Endothelial cell of umbilical vein (primary cell): ENCODE results near the gene TGM6. TPM values are rescaled to one million over a fixed set of nuclear protein-coding genes. Genes with fewer than 3 reads are reported as not detected.

Source experiments
- BruUV-seq: library from RNA; stranded (reverse); fragments of 400-500 nt; replicated peaks from 2 replicates; lab custom pipeline; 2021; lab: Mats Ljungman, UMichigan
- CTCF ChIA-PET: fragments of 300-600, 350-600 bp; sonication (Branson Sonifier 250); formaldehyde crosslinking; loops from one replicate; lab custom pipeline; 2021; ENCODE audit warnings: antibody characterized with exemption, inconsistent platforms; lab: Charles Lee
- POLR2A ChIA-PET: fragments of 300-600, 350-600 bp; sonication (Branson Sonifier 250); formaldehyde crosslinking; loops from one replicate; lab custom pipeline; 2021; ENCODE audit warnings: antibody characterized with exemption, inconsistent platforms; lab: Charles Lee
- DNase-seq: peaks from one replicate; pipeline ENCODE4 v3.0.0-alpha.2; 2011; ENCODE audit warnings: low read depth, low spot score
- FAIRE-seq: peaks from 2 replicates; lab custom pipeline; 2011; peaks lifted over from hg19 to GRCh38; lab: Jason Lieb, UNC
- H2AFZ ChIP-seq: 2 replicates; pipeline ENCODE4 v1.6.0; 2012; ENCODE audit warnings: low read depth, low read length, control low read depth, inconsistent platforms
- H3K27ac ChIP-seq: 2 replicates; pipeline ENCODE4 v1.5.1; 2011; ENCODE audit warnings: low read depth, mild to moderate bottlenecking, control low read depth, low read length, moderate library complexity; ENCODE audit not compliant: insufficient read depth
- H3K27me3 ChIP-seq, 2 experiments: 2 replicates each; pipeline versions ENCODE4 v1.6.0 to v1.6.1; 2011; ENCODE audit warnings: low read length in 2 of 2, mixed read lengths in 1 of 2; ENCODE audit not compliant: control insufficient read depth in 2 of 2, insufficient read depth in 2 of 2
- H3K36me3 ChIP-seq, 2 experiments: 2 replicates in 1 of 2; 3 replicates in 1 of 2; pipeline ENCODE4 v1.5.1; 2011; ENCODE audit warnings: low read length in 2 of 2, mild to moderate bottlenecking in 1 of 2, moderate library complexity in 1 of 2; ENCODE audit not compliant: control insufficient read depth in 2 of 2, insufficient read depth in 2 of 2; ENCODE audit errors: extremely low read depth in 1 of 2
- H3K4me1 ChIP-seq: 3 replicates; pipeline ENCODE4 v1.5.1; 2011; ENCODE audit warnings: mild to moderate bottlenecking, low read length; ENCODE audit not compliant: control insufficient read depth, insufficient read depth; ENCODE audit errors: extremely low read depth
- H3K4me2 ChIP-seq: 2 replicates; pipeline ENCODE4 v1.6.1; 2011; ENCODE audit warnings: low read length, control low read depth, mixed read lengths; ENCODE audit not compliant: insufficient read depth
- H3K4me3 ChIP-seq, 3 experiments: fragments of 200-600 bp in 1 of 3; sonication (generic), shearing (Covaris generic) in 1 of 3; replicated peaks in 1 of 3; 2 replicates each; pipeline ENCODE4 v1.5.1; 2011 to 2016; ENCODE audit warnings: control low read depth in 3 of 3, low read length in 3 of 3, mild to moderate bottlenecking in 2 of 3, inconsistent platforms in 1 of 3, low read depth in 1 of 3, moderate library complexity in 1 of 3; ENCODE audit not compliant: insufficient read depth in 1 of 3
- H3K79me2 ChIP-seq: 2 replicates; pipeline ENCODE4 v1.6.0; 2012; ENCODE audit warnings: low read length, inconsistent platforms; ENCODE audit not compliant: control insufficient read depth, insufficient read depth
- H3K9ac ChIP-seq: replicated peaks from 2 replicates; pipeline ENCODE3; 2011; ENCODE audit warnings: low read length, control low read depth; ENCODE audit not compliant: insufficient read depth; ENCODE audit errors: extremely low read depth
- H3K9me1 ChIP-seq: replicated peaks from 3 replicates; pipeline ENCODE4 v1.6.0; 2011; ENCODE audit warnings: mild to moderate bottlenecking, low read length; ENCODE audit not compliant: control insufficient read depth, insufficient read depth; ENCODE audit errors: extremely low read depth
- H3K9me3 ChIP-seq: replicated peaks from 2 replicates; pipeline ENCODE4 v1.5.1; 2012; ENCODE audit warnings: low read length, inconsistent platforms; ENCODE audit not compliant: control insufficient read depth, insufficient read depth
- H4K20me1 ChIP-seq: replicated peaks from 2 replicates; pipeline ENCODE3; 2011; ENCODE audit warnings: mild to moderate bottlenecking, low read length; ENCODE audit not compliant: control insufficient read depth, insufficient read depth; ENCODE audit errors: extremely low read depth
- EZH2 ChIP-seq: IDR thresholded peaks from 2 replicates; pipeline ENCODE4 v1.6.1; 2012; ENCODE audit warnings: borderline replicate concordance, low read depth, mild to moderate bottlenecking, moderate library complexity, low read length, inconsistent platforms; ENCODE audit not compliant: severe bottlenecking
- FOS ChIP-seq: IDR thresholded peaks from 2 replicates; pipeline ENCODE4 v1.6.1; 2011; ENCODE audit warnings: mild to moderate bottlenecking, low read length, moderate library complexity, borderline replicate concordance; ENCODE audit not compliant: insufficient read depth
- GATA2 ChIP-seq: IDR thresholded peaks from 2 replicates; pipeline ENCODE4 v1.7.0; 2011; ENCODE audit warnings: low read depth, mild to moderate bottlenecking, moderate library complexity, mixed read lengths, low read length; ENCODE audit not compliant: insufficient read length, insufficient read depth
- JUN ChIP-seq: IDR thresholded peaks from 2 replicates; pipeline ENCODE4 v1.6.1; 2011; ENCODE audit warnings: borderline replicate concordance, low read depth; ENCODE audit not compliant: insufficient read length, insufficient read depth
- MYC ChIP-seq: IDR thresholded peaks from one replicate; pipeline ENCODE4 v1.6.1; 2011; ENCODE audit warnings: mild to moderate bottlenecking, low read depth, low read length
- POLR2A ChIP-seq: IDR thresholded peaks from 2 replicates; pipeline ENCODE4 v1.6.1; 2012; ENCODE audit warnings: low read depth, mild to moderate bottlenecking, control low read depth, low read length
- POLR2AphosphoS5 ChIP-seq: IDR thresholded peaks from 2 replicates; pipeline ENCODE4 v1.6.1; 2012; ENCODE audit warnings: low read depth, mild to moderate bottlenecking, control low read depth, low read length, moderate library complexity; ENCODE audit not compliant: insufficient read depth
- dilution Hi-C: fragments of 300-500 bp; cut with MboI; formaldehyde crosslinking; loops from one replicate; pipeline ENCODE4 v1.15.0; 2019; ENCODE audit warnings: low sequenced_read_pairs; ENCODE audit not compliant: extremely low pct_ligation_motif_present
- intact Hi-C: fragments of 100-400 bp; cut with micrococcal nuclease; formaldehyde crosslinking; loops from one replicate; pipeline ENCODE4 v1.10.0; 2022
- polyA plus RNA-seq, 4 experiments: library from polyadenylated mRNA; depleted of rRNA in 3 of 4; stranded (reverse) in 3 of 4; unstranded in 1 of 4; fragments of >200 nt; gene quantifications; 2 replicates each; pipeline versions ENCODE4 v1.2.1 to v1.2.3, GENCODE V29; 2011 to 2012; ENCODE audit warnings: missing spikeins in 1 of 4
- total RNA-seq: library from RNA; stranded (reverse); gene quantifications from 2 replicates; pipeline ENCODE4 v1.2.3, GENCODE V29; 2021
- TF ChIP-seq, protein P1 (sequence below), 2 donors: IDR thresholded peaks; 1 replicate in 1 of 2; 2 replicates in 1 of 2; pipeline ENCODE4 v1.5.1; 2011; ENCODE audit warnings: low read length in 2 of 2, mild to moderate bottlenecking in 2 of 2, moderate library complexity in 2 of 2, control low read depth in 1 of 2, inconsistent platforms in 1 of 2, low read depth in 1 of 2; ENCODE audit not compliant: insufficient read depth in 1 of 2; ENCODE audit errors: extremely low read depth in 1 of 2
- TF ChIP-seq, protein P2 (sequence below): IDR thresholded peaks from 2 replicates; pipeline ENCODE4 v1.6.1; 2011; ENCODE audit not compliant: insufficient read depth, insufficient read length

The TGM6 gene
- total and polyA plus RNA-seq, 2 donors (not counting 3 experiments of a cell fraction or from before 2014, with no cell fraction given): not detected

DNA sequence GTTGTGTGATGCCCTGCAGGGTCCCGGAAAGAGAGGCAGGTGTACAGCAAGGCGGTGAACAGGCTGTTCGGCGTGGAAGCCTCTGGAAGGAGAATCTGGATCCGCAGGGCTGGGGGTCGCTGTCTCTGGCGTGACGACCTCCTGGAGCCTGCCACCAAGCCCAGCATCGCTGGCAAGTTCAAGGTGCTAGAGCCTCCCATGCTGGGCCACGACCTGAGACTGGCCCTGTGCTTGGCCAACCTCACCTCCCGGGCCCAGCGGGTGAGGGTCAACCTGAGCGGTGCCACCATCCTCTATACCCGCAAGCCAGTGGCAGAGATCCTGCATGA, 36.5 kb downstream of the TGM6 start:
- ChIA-PET POLR2A (no interaction called here), CTCF (interaction anchor here (1.0 kb wide), 1 partner anchor 35 kb away, joined by 3 read pairs; no protein-coding TSS in a partner anchor)
- Histone ChIP-seq H3K4me2 (no peak overlapping the region), H3K9ac (no peak overlapping the region), H3K79me2 (no peaks in the 10 kb centered on the region), H4K20me1 (no peaks in the 10 kb centered on the region), H3K27me3 (peaks cover 2 to 12% of the 10 kb centered on the region in 2 experiments), H3K27ac (no peak overlapping the region), H3K4me1 (no peaks in the 10 kb centered on the region), H3K36me3 (no peaks in the 10 kb centered on the region), H3K4me3 (no peak overlapping the region), H3K9me3 (no peaks in the 10 kb centered on the region), H3K9me1 (no peaks in the 10 kb centered on the region), H2AFZ (no peak overlapping the region)
- intact Hi-C loops: no loop called here
- BruUV-seq: no TSS peak
- dilution Hi-C loops: no loop called here
- no peak for TF ChIP-seq POLR2A
- TF ChIP-seq FOS: no peak
- TF ChIP-seq, protein P1, sequence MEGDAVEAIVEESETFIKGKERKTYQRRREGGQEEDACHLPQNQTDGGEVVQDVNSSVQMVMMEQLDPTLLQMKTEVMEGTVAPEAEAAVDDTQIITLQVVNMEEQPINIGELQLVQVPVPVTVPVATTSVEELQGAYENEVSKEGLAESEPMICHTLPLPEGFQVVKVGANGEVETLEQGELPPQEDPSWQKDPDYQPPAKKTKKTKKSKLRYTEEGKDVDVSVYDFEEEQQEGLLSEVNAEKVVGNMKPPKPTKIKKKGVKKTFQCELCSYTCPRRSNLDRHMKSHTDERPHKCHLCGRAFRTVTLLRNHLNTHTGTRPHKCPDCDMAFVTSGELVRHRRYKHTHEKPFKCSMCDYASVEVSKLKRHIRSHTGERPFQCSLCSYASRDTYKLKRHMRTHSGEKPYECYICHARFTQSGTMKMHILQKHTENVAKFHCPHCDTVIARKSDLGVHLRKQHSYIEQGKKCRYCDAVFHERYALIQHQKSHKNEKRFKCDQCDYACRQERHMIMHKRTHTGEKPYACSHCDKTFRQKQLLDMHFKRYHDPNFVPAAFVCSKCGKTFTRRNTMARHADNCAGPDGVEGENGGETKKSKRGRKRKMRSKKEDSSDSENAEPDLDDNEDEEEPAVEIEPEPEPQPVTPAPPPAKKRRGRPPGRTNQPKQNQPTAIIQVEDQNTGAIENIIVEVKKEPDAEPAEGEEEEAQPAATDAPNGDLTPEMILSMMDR (IDR thresholded peaks at IDR 0.05; ENCODE audit: extremely low read depth in 1 of 2, insufficient read depth in 1 of 2, low read depth in 1 of 2, low read length in 2 of 2): no peak
- TF ChIP-seq GATA2: no peak
- TF ChIP-seq JUN: no peak
- TF ChIP-seq POLR2AphosphoS5: no peak
- TF ChIP-seq EZH2: no peak
- no peak for TF ChIP-seq MYC
- TF ChIP-seq, protein P2, sequence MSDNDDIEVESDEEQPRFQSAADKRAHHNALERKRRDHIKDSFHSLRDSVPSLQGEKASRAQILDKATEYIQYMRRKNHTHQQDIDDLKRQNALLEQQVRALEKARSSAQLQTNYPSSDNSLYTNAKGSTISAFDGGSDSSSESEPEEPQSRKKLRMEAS: no peak
- FAIRE-seq: no peak
- DNase-seq: no peak
